Heart left ventricle (tissue), 16 donors: ENCODE results near the gene API5. TPM values are rescaled to one million over a fixed set of nuclear protein-coding genes. Genes with fewer than 3 reads are reported as not detected.

ENCODE experiments used
- ATAC-seq, 4 donors: fragments of 200-7000 bp; cut with Tn5 transposase; one replicate each; pipeline ENCODE4 v1.9.1; 2020 to 2022; ENCODE audit warnings: moderate library complexity in 4 of 4, mild to moderate bottlenecking in 3 of 4, moderate number of reproducible peaks in 1 of 4
- DNase-seq, 5 donors: peaks; one replicate each; pipeline ENCODE4 v3.0.0-alpha.2; 2020
- H3K27ac ChIP-seq, 12 donors: fragments of 200-600 bp; sonication (generic) in 4 of 12; one replicate each; pipeline versions ENCODE4 v1.5.0 to v1.8.0; 2016 to 2022; ENCODE audit warnings: mild to moderate bottlenecking in 2 of 12
- H3K27me3 ChIP-seq, 9 donors: fragments of 200-600 bp; sonication (generic) in 2 of 9; one replicate each; pipeline versions ENCODE4 v1.5.1 to v1.8.0; 2016 to 2022; ENCODE audit warnings: mild to moderate bottlenecking in 3 of 9
- H3K36me3 ChIP-seq, 9 donors: fragments of 200-600 bp; sonication (generic) in 2 of 9; one replicate each; pipeline versions ENCODE4 v1.5.0 to v1.8.0; 2018 to 2022; ENCODE audit warnings: mild to moderate bottlenecking in 2 of 9
- H3K4me1 ChIP-seq, 12 donors: fragments of 200-600 bp; sonication (generic) in 4 of 12; one replicate each; pipeline versions ENCODE4 v1.5.0 to v1.8.0; 2016 to 2022; ENCODE audit warnings: mild to moderate bottlenecking in 3 of 12
- H3K4me3 ChIP-seq, 12 donors: fragments of 200-600 bp; sonication (generic) in 4 of 12; one replicate each; pipeline versions ENCODE4 v1.5.0 to v1.8.0; 2017 to 2022; ENCODE audit warnings: mild to moderate bottlenecking in 9 of 12, moderate library complexity in 4 of 12
- H3K9me3 ChIP-seq, 12 donors: fragments of 200-600 bp; sonication (generic) in 4 of 12; one replicate each; pipeline versions ENCODE4 v1.5.0 to v1.8.0; 2016 to 2022; ENCODE audit warnings: mild to moderate bottlenecking in 1 of 12
- POLR2A ChIP-seq, 2 donors: fragments of 450-650 bp; IDR thresholded peaks; one replicate each; pipeline ENCODE4 v1.6.1; 2017; ENCODE audit warnings: antibody characterized with exemption in 2 of 2, mild to moderate bottlenecking in 2 of 2, moderate library complexity in 2 of 2
- WGBS, 4 donors: extraction: QIAGEN DNeasy Blood & Tissue Kit in 2 of 4; methylation state at CpG; one replicate each; pipeline versions ENCODE4 v1.1.5 to v1.1.7; 2013 to 2018; 5-methylcytosine and 5-hydroxymethylcytosine counted together
- intact Hi-C, 10 donors: fragments of 100-400 bp; cut with DNase I; formaldehyde crosslinking; loops; one replicate each; pipeline versions ENCODE4 v1.11.1 to v1.14.2; 2022
- polyA plus RNA-seq, 2 donors: library from polyadenylated mRNA; stranded (reverse); fragments of 200-250 nt; gene quantifications; one replicate each; pipeline ENCODE4 v1.2.3, GENCODE V29; 2013
- total RNA-seq, 9 donors: library from RNA; depleted of rRNA in 2 of 9; stranded (reverse); fragments of >200 nt in 2 of 9; fragmentation: NEBNext Ultra II Directional in 3 of 9; extraction: Animal tissue kit (Norgen Biotek cat#: 25700) in 3 of 9; gene quantifications; one replicate each; pipeline versions ENCODE4 v1.1.0 to v1.2.4, GENCODE V29; 2016 to 2023
- TF ChIP-seq, protein P1 (sequence below), 12 donors: fragments of 200-600 bp; sonication (generic) in 4 of 12; IDR thresholded peaks; one replicate each; pipeline versions ENCODE4 v1.5.0 to v1.8.0; 2018 to 2022; ENCODE audit warnings: antibody characterized with exemption in 12 of 12, mild to moderate bottlenecking in 5 of 12
- donor health status: ischemic (EF 13 %, LVEDD 7.1; RV severe dilation, severe dysfunction).
- donor health status: healthy with polysubstance abuse.
- donor health status: DM: no; HTN: yes; CAD: no.
- donor health status: DM: no; HTN: no; CAD: no.
- donor health status: ischemic (EF 25% LVEDD 6.9; RV normal size, moderate dysfunction).
- donor health status: ischemic (EF 25% LVEDD 5.7; RV mildly dilated, moderate dysfunction).
- donor health status: healthy.
- donor health status: DM: yes; HTN: yes; CAD: no.
- donor health status: ischemic (EF 35%, LVEDD 5.7; RV mildly dilated, moderate dysfunction).
- donor health status: nonischemic (EF 11% LVEDD 7.7; RV severe dilation, severe dysfunction).
- donor health status: DM: yes; HTN: yes; CAD: no.
- donor health status: PGD.
- donor health status: ischemic (EF 29% LVEDD 5.4; RV normal size, mild dysfunction).
- donor health status: nonischemic (EF 23%, LVEDD 6.1; RV moderate dilation, normal function).

The API5 gene
- total and polyA plus RNA-seq, 11 donors, result 11.4 to 57.9 (median 41.1) TPM

DNA sequence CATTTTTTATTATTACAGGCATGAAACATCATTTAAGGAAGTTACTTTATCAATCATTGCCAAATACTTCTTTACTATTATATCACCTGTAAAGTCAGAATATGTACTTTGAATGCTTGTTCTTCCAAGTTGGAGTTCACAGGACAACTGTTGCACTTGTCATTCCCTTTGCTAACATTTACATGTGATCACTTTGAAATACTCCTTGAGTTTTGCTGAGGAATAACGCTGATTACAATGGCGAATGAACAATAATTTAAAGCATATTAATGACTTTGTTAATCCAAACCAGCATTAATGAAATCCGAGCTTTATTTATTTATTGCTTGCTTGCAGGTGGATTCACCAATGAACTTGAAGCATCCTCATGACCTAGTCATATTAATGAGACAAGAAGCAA lies 67.1 kb downstream of the API5 start:
- H3K9me3 ChIP-seq, result no peaks in the 10 kb centered on the region
- intact Hi-C loops, result no loop called here
- H3K4me1 ChIP-seq, result peaks cover 0 to 21% (median 0%) of the 10 kb centered on the region in 12 donors
- 92 to 97% (median 94%) methylated on average over 3 of the region's 3 CpGs for WGBS, 4 donors
- DNase-seq, result no peak
- ATAC-seq, result no peak
- no peaks in the 10 kb centered on the region for H3K27me3 ChIP-seq
- H3K4me3 ChIP-seq, result no peak overlapping the region
- TF ChIP-seq, protein P1, sequence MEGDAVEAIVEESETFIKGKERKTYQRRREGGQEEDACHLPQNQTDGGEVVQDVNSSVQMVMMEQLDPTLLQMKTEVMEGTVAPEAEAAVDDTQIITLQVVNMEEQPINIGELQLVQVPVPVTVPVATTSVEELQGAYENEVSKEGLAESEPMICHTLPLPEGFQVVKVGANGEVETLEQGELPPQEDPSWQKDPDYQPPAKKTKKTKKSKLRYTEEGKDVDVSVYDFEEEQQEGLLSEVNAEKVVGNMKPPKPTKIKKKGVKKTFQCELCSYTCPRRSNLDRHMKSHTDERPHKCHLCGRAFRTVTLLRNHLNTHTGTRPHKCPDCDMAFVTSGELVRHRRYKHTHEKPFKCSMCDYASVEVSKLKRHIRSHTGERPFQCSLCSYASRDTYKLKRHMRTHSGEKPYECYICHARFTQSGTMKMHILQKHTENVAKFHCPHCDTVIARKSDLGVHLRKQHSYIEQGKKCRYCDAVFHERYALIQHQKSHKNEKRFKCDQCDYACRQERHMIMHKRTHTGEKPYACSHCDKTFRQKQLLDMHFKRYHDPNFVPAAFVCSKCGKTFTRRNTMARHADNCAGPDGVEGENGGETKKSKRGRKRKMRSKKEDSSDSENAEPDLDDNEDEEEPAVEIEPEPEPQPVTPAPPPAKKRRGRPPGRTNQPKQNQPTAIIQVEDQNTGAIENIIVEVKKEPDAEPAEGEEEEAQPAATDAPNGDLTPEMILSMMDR (IDR thresholded peaks at IDR 0.05), result no peak
- H3K27ac ChIP-seq, result no peak overlapping the region
- H3K36me3 ChIP-seq, result peaks cover 0 to 51% (median 33%) of the 10 kb centered on the region in 9 donors

DNA sequence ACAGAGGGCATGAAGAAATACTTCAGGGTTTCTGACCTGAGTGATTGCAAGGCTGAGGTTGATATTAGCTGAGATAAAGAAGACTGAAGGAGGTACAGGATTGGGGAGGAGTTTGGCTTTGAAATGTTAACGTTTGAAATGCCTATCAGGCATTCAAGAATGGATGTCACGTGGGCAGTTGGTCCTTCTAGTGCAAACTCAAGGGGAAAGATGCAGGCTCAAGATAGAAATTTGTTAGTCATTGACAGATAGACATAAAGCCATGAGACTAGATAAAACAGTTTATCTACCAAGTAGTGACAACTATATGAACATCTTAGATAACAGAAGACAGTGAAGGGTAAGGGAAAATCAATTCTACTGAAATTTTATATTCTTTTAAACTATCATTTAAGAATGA lies 70.0 kb downstream of the API5 start:
- Histone ChIP-seq H3K4me3 (no peak overlapping the region), H3K27me3 (no peaks in the 10 kb centered on the region), H3K36me3 (peaks cover 0 to 65% (median 48%) of the 10 kb centered on the region in 9 donors), H3K4me1 (peaks cover 0 to 21% (median 0%) of the 10 kb centered on the region in 12 donors), H3K27ac (no peak overlapping the region), H3K9me3 (no peaks in the 10 kb centered on the region)
- TF ChIP-seq, protein P1 (IDR thresholded peaks at IDR 0.05), result no peak
- no peak for TF ChIP-seq POLR2A (IDR thresholded peaks at IDR 0.05)
- WGBS, 4 donors, result 57 to 68% (median 65%) methylated on average over 2 of the region's 2 CpGs
- ATAC-seq (no peak), DNase-seq (no peak)
- intact Hi-C loops, result loop anchor here in 1 of 10 donors (10.0 kb wide), 1 partner anchor 63 kb away; no protein-coding TSS in a partner anchor

DNA sequence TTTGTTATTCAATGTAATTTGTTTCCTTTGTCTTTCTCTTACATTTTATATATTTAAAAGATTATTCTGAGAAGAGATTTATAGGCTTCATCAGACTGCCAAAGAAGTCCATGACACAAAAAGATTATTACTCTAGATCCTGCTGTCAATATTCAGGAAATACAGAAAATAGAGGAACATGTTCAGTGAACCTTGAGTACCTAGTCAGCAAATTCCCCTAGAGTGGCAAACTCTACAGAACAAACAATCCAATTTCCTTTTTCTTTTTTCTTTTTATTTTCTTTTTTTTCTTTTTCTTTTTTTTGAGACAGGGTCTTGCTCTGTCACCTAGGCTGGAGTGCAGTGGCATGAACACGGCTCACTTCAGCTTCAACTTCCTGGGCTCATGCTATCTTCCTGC lies 70.8 kb downstream of the API5 start:
- no peaks in the 10 kb centered on the region for H3K9me3 ChIP-seq
- no peak for ATAC-seq
- no peak overlapping the region for H3K4me3 ChIP-seq
- no peak for DNase-seq
- no peak for TF ChIP-seq POLR2A (IDR thresholded peaks at IDR 0.05)
- TF ChIP-seq, protein P1 (IDR thresholded peaks at IDR 0.05), result no peak
- intact Hi-C loops, result loop anchor here in 1 of 10 donors (10.0 kb wide), 1 partner anchor 62 kb away; no protein-coding TSS in a partner anchor
- 87 to 93% (median 90%) methylated on average over 1 of the region's 1 CpG for WGBS, 4 donors
- H3K27me3 ChIP-seq, result no peaks in the 10 kb centered on the region
- peaks cover 0 to 14% (median 0%) of the 10 kb centered on the region in 12 donors for H3K4me1 ChIP-seq
- H3K36me3 ChIP-seq, result peaks cover 0 to 73% (median 49%) of the 10 kb centered on the region in 9 donors
- no peak overlapping the region for H3K27ac ChIP-seq

DNA sequence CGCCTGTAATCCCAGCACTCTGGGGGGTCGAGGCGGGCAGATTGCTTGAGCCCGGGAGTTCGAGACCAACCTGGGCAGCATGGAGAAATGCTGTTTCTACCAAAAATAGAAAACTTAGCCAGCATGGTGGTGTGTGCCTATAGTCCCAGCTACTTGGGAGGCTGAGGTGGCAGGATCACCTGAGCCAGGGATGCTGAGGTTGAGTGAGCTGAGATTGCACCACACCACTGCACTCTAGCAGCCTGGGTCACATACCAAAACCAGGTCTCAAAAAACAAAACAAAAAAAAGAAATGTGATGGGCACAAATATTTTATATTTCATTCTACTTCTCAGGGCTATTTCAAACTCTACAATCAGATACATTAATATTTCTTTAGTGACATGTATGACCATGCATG lies 72.6 kb downstream of the API5 start:
- TF ChIP-seq, protein P1 (IDR thresholded peaks at IDR 0.05), result no peak
- no peak for TF ChIP-seq POLR2A (IDR thresholded peaks at IDR 0.05)

More for the DNA sequence above, 72.6 kb downstream of the API5 start:
- 87 to 99% (median 97%) methylated on average over 5 of the region's 5 CpGs for WGBS, 4 donors
- Histone ChIP-seq H3K36me3 (peaks cover 0 to 75% (median 47%) of the 10 kb centered on the region in 9 donors), H3K9me3 (no peaks in the 10 kb centered on the region), H3K27ac (no peak overlapping the region), H3K27me3 (no peaks in the 10 kb centered on the region), H3K4me1 (peaks cover 0 to 5% (median 0%) of the 10 kb centered on the region in 12 donors), H3K4me3 (no peak overlapping the region)
- intact Hi-C loops, result loop anchor here in 1 of 10 donors (10.0 kb wide), 1 partner anchor 60 kb away; no protein-coding TSS in a partner anchor
- ATAC-seq (no peak), DNase-seq (no peak)
